HL-60 (cell line): ENCODE results near the gene BBOX1.

Source experiments
- DNase-seq, 2 experiments: peaks; one replicate each; pipeline ENCODE4 v3.0.0-alpha.2; 2010 to 2020; ENCODE audit warnings: low read depth in 1 of 2, low spot score in 1 of 2
- H3K27ac ChIP-seq: fragments of 250-450 bp; sonication (Bioruptor Pico); replicated peaks from 2 replicates; pipeline ENCODE4 v1.5.1; 2020; ENCODE audit warnings: mild to moderate bottlenecking, moderate library complexity
- H3K27me3 ChIP-seq: fragments of 250-450 bp; sonication (Bioruptor Pico); 2 replicates; pipeline ENCODE4 v1.5.1; 2021; ENCODE audit warnings: mild to moderate bottlenecking, moderate library complexity; ENCODE audit not compliant: insufficient read depth, poor library complexity, severe bottlenecking
- H3K4me3 ChIP-seq: replicated peaks from 2 replicates; pipeline ENCODE4 v1.5.1; 2011; ENCODE audit warnings: mild to moderate bottlenecking, control low read depth, low read length; ENCODE audit not compliant: insufficient read depth
- CTCF ChIP-seq: IDR thresholded peaks from one replicate; pipeline ENCODE4 v1.5.1; 2011; ENCODE audit warnings: low read length, control low read depth, inconsistent platforms; ENCODE audit not compliant: insufficient read depth
- GABPA ChIP-seq: IDR thresholded peaks from 2 replicates; pipeline ENCODE4 v1.6.1; 2012; ENCODE audit warnings: low read depth
- POLR2AphosphoS5 ChIP-seq: IDR thresholded peaks from 2 replicates; pipeline ENCODE4 v1.6.1; 2012; ENCODE audit warnings: low read depth
- REST ChIP-seq: IDR thresholded peaks from 2 replicates; pipeline ENCODE4 v1.6.1; 2012; ENCODE audit warnings: low read depth; ENCODE audit not compliant: insufficient replicate concordance
- SPI1 ChIP-seq: IDR thresholded peaks from 2 replicates; pipeline ENCODE4 v1.6.1; 2012; ENCODE audit warnings: low read depth, mild to moderate bottlenecking, borderline replicate concordance

BBOX1 gene

GRCh38 chr11:27058456-27058855 is 17.8 kb downstream of the BBOX1 start:
- no peak overlapping the region for H3K27ac ChIP-seq
- no peak overlapping the region for H3K4me3 ChIP-seq
- TF ChIP-seq SPI1 (no peak), REST (no peak), GABPA (no peak), POLR2AphosphoS5 (no peak), CTCF (no peak)
- no peaks in the 10 kb centered on the region for H3K27me3 ChIP-seq
- no peak for DNase-seq

- TF ChIP-seq CTCF (no peak), REST (no peak), GABPA (no peak), POLR2AphosphoS5 (no peak), SPI1 (no peak)
- Histone ChIP-seq H3K27ac (no peak overlapping the region), H3K4me3 (no peak overlapping the region), H3K27me3 (no peaks in the 10 kb centered on the region)
- no peak for DNase-seq
Observed at GRCh38 chr11:27059431-27059830, 18.8 kb downstream of the BBOX1 start.

GRCh38 chr11:27060816-27061460 is 20.3 kb downstream of the BBOX1 start:
- Histone ChIP-seq H3K27ac (no peak overlapping the region), H3K27me3 (no peaks in the 10 kb centered on the region), H3K4me3 (no peak overlapping the region)
- TF ChIP-seq REST = no peak
- no peak for TF ChIP-seq GABPA
- TF ChIP-seq SPI1 = no peak
- TF ChIP-seq POLR2AphosphoS5 = no peak
- no peak for TF ChIP-seq CTCF
- no peak for DNase-seq
